ENCODE data around the gene EXOC6.

Gene EXOC6

GRCh38 chr10:92848441-92849233 lies at the start of gene EXOC6:
TSS of gene EXOC6 (plus strand) at chr10:92848520. CDS start at chr10:92848534, 14 bp downstream.
- peak; percentile 77 for ATAC-seq
- TF ChIP-seq CSRNP3 (CRISPR knock-in tag; IDR thresholded peaks at IDR 0.05) (no peak), TSHZ2 (CRISPR knock-in tag; IDR thresholded peaks at IDR 0.05) (0 out of 2 replicates have a peak, but pooled peaks have one; percentile 49), BACH2 (CRISPR knock-in tag; IDR thresholded peaks at IDR 0.05; ENCODE audit: borderline replicate concordance) (no peak), CSDC2 (CRISPR knock-in tag; IDR thresholded peaks at IDR 0.05) (0 out of 2 replicates have a peak, but pooled peaks have one; percentile 66), ZFP3 (CRISPR knock-in tag; IDR thresholded peaks at IDR 0.05) (no peak), CREB5 (CRISPR knock-in tag; IDR thresholded peaks at IDR 0.05; ENCODE audit: low read depth) (no peak)

- no peak for ATAC-seq
- TF ChIP-seq SNAI2 (CRISPR knock-in tag; IDR thresholded peaks at IDR 0.05) = no peak
- no peak for TF ChIP-seq TOX (CRISPR knock-in tag; IDR thresholded peaks at IDR 0.05; ENCODE audit: borderline replicate concordance)
- no peak for TF ChIP-seq CREB5 (CRISPR knock-in tag; IDR thresholded peaks at IDR 0.05; ENCODE audit: low read depth)
- TF ChIP-seq ZFP3 (CRISPR knock-in tag; IDR thresholded peaks at IDR 0.05) = no peak
- TF ChIP-seq POU6F1 (CRISPR knock-in tag; IDR thresholded peaks at IDR 0.05; ENCODE audit: borderline replicate concordance, low read depth) = no peak
- no peak for TF ChIP-seq CSRNP3 (CRISPR knock-in tag; IDR thresholded peaks at IDR 0.05)
Observed at GRCh38 chr10:92799568-92799967, 48.8 kb upstream of the EXOC6 start.

- no peak for ATAC-seq
- no peak for TF ChIP-seq ZFP30 (CRISPR knock-in tag; IDR thresholded peaks at IDR 0.05)
- TF ChIP-seq CREB5 (CRISPR knock-in tag; IDR thresholded peaks at IDR 0.05; ENCODE audit: low read depth) = no peak
- no peak for TF ChIP-seq OSR1 (CRISPR knock-in tag; IDR thresholded peaks at IDR 0.05)
- TF ChIP-seq ZC3H10 (CRISPR knock-in tag; IDR thresholded peaks at IDR 0.05) = no peak
Observed at GRCh38 chr10:92800134-92800733, 48.1 kb upstream of the EXOC6 start.

Data from SK-N-SH treated with all-trans-retinoic acid at 6 μM for 48 hours (cell line).